Panc1 (cell line): ENCODE data around the gene GLIS1. TPM values are rescaled to one million over a fixed set of nuclear protein-coding genes. Genes with fewer than 3 reads are reported as not detected.

Experiments used
- ATAC-seq: fragments of 200-7000 bp; cut with Tn5 transposase; 2 replicates; pipeline ENCODE4 v1.9.1; 2020; ENCODE audit warnings: mild to moderate bottlenecking, moderate library complexity
- BruUV-seq: library from RNA; stranded (reverse); fragments of 400-500 nt; replicated peaks from 2 replicates; lab custom pipeline; 2021; lab: Mats Ljungman, UMichigan
- CTCF ChIA-PET: fragments of 300-600 bp; sonication (Branson Sonifier 250); formaldehyde crosslinking; loops from one replicate; lab custom pipeline; 2022; ENCODE audit warnings: antibody characterized with exemption; lab: Charles Lee
- POLR2A ChIA-PET: fragments of 300-600 bp; sonication (Branson Sonifier 250); formaldehyde crosslinking; loops from one replicate; lab custom pipeline; 2022; ENCODE audit warnings: antibody characterized with exemption; lab: Charles Lee
- DNase-seq: peaks from one replicate; pipeline ENCODE4 v3.0.0-alpha.2; 2010; ENCODE audit warnings: low read depth, low spot score
- H3K27ac ChIP-seq: 2 replicates; pipeline ENCODE4 v1.5.1; 2011; ENCODE audit warnings: mild to moderate bottlenecking, low read length, inconsistent platforms
- H3K27me3 ChIP-seq: fragments of 200-500 bp; sonication (Bioruptor generic); 2 replicates; pipeline ENCODE4 v1.6.0; 2014; ENCODE audit warnings: low read length, inconsistent platforms; ENCODE audit not compliant: control insufficient read depth, insufficient read depth
- H3K36me3 ChIP-seq: fragments of 200-500 bp; sonication (Bioruptor generic); 2 replicates; pipeline ENCODE4 v1.5.1; 2014; ENCODE audit warnings: inconsistent platforms, mild to moderate bottlenecking, low read length, moderate library complexity; ENCODE audit not compliant: control insufficient read depth, insufficient read depth
- H3K4me1 ChIP-seq: 2 replicates; pipeline ENCODE4 v1.5.1; 2011; ENCODE audit warnings: inconsistent platforms, mild to moderate bottlenecking, low read length, moderate library complexity; ENCODE audit not compliant: control insufficient read depth, insufficient read depth
- H3K4me3 ChIP-seq, 2 experiments: 2 replicates each; pipeline ENCODE4 v1.5.1; 2011 to 2012; ENCODE audit warnings: low read depth in 2 of 2, low read length in 2 of 2, mild to moderate bottlenecking in 2 of 2, inconsistent platforms in 1 of 2, moderate library complexity in 1 of 2
- H3K9me3 ChIP-seq: fragments of 200-500 bp; sonication (Bioruptor generic); 2 replicates; pipeline ENCODE4 v1.5.1; 2014; ENCODE audit warnings: low read depth, mild to moderate bottlenecking, inconsistent platforms, low read length, moderate library complexity; ENCODE audit not compliant: control insufficient read depth, insufficient read depth
- POLR2AphosphoS5 ChIP-seq: IDR thresholded peaks from 2 replicates; pipeline ENCODE4 v1.6.1; 2012; ENCODE audit warnings: mild to moderate bottlenecking, low read depth, low read length, moderate library complexity
- REST ChIP-seq, 2 experiments: IDR thresholded peaks; 2 replicates each; pipeline ENCODE4 v1.6.1; 2011 to 2012; ENCODE audit warnings: low read depth in 2 of 2, control low read depth in 1 of 2, low read length in 1 of 2, mild to moderate bottlenecking in 1 of 2, moderate library complexity in 1 of 2; ENCODE audit not compliant: insufficient read depth in 1 of 2
- SIN3A ChIP-seq: IDR thresholded peaks from 2 replicates; pipeline ENCODE4 v1.6.1; 2012; ENCODE audit warnings: low read depth, mild to moderate bottlenecking, low read length, moderate library complexity, borderline replicate concordance; ENCODE audit not compliant: insufficient read depth
- TCF7L2 ChIP-seq: IDR thresholded peaks from 2 replicates; pipeline ENCODE4 v1.6.1; 2011; ENCODE audit warnings: mild to moderate bottlenecking, low read depth, low read length, inconsistent platforms
- in situ Hi-C: cut with HindIII; loops from 2 replicates; pipeline ENCODE4 v1.10.0; 2016; ENCODE audit warnings: low sequenced_read_pairs, low pct_unique_long_range_greater_than_20kb
- intact Hi-C: fragments of 100-400 bp; cut with micrococcal nuclease; formaldehyde crosslinking; loops from one replicate; pipeline ENCODE4 v1.10.0; 2022; ENCODE audit not compliant: unreplicated experiment
- total RNA-seq: library from RNA; stranded (reverse); gene quantifications from one replicate; pipeline ENCODE4 v1.2.1, GENCODE V29; 2021; ENCODE audit not compliant: unreplicated experiment
- TF ChIP-seq, protein P1 (sequence below): fragments of 450-650 bp; IDR thresholded peaks from 2 replicates; pipeline ENCODE4 v1.5.1; 2017; ENCODE audit warnings: mild to moderate bottlenecking

Gene GLIS1
- total RNA-seq, 1 experiment from 2014 or later = 0.28 TPM

DNA sequence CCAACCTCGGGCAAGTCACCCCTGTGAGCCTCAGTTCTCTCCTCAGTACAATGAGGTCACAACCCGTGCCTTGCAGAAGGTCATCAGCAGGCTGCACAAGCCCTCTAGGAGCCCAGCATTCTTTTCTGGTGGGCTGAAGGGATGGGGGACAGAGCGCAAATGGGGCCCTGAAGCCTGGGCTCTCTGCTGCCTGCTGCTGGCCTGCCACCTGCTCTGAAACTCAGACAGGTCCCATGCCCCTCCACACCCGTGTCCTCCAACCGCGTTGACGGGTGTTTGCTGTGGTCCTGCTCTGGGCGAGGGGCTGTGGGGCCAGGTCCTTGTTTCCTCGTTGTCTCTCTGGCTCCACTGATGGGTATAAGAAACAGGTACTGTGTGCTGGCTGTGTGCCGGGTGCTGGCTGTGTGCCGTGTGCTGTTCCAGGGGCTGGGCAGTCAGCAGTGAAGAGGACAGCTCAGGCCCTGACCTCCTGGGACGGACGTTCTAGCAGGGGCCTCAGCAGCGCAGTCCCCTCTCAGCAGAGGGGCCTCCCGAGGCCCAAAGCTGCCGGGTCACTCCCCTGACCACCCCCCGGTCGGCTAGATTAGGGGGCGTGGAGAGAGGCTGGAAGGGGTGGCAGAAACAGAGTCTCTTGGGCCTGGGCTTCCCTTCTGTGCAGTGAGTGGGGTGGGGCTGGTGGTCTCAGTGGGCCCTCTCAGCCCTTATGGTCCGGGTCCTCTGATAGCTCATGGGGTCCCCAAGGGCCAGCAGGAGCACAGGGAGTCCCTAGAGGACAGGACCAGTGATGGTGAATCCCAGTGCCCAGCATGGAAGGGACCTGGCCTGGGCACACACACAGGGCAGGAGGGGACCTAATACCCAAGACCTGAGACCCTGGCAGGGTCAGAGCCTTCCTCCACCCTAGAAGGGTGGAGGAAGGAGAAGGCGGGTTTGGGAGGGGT, 237.6 kb downstream of the GLIS1 start:
- DNase-seq (no peak), ATAC-seq (peak; percentile 10; the same call in 1 of the 2 replicates)
- BruUV-seq = no TSS peak
- Histone ChIP-seq H3K36me3 (no peaks in the 10 kb centered on the region), H3K4me3 (no peak overlapping the region), H3K9me3 (no peaks in the 10 kb centered on the region), H3K27me3 (no peaks in the 10 kb centered on the region), H3K27ac (no peak overlapping the region), H3K4me1 (no peaks in the 10 kb centered on the region)
- in situ Hi-C loops (no loop called here), intact Hi-C loops (no loop called here)
- ChIA-PET POLR2A (no interaction called here), CTCF (no interaction called here)
- TF ChIP-seq SIN3A = no peak
- TF ChIP-seq REST (IDR thresholded peaks at IDR 0.05; ENCODE audit: insufficient read depth in 1 of 2, low read depth in 2 of 2, low read length in 1 of 2) = no peak
- TF ChIP-seq POLR2AphosphoS5 = no peak
- TF ChIP-seq, protein P1, sequence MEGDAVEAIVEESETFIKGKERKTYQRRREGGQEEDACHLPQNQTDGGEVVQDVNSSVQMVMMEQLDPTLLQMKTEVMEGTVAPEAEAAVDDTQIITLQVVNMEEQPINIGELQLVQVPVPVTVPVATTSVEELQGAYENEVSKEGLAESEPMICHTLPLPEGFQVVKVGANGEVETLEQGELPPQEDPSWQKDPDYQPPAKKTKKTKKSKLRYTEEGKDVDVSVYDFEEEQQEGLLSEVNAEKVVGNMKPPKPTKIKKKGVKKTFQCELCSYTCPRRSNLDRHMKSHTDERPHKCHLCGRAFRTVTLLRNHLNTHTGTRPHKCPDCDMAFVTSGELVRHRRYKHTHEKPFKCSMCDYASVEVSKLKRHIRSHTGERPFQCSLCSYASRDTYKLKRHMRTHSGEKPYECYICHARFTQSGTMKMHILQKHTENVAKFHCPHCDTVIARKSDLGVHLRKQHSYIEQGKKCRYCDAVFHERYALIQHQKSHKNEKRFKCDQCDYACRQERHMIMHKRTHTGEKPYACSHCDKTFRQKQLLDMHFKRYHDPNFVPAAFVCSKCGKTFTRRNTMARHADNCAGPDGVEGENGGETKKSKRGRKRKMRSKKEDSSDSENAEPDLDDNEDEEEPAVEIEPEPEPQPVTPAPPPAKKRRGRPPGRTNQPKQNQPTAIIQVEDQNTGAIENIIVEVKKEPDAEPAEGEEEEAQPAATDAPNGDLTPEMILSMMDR = no peak
- no peak for TF ChIP-seq TCF7L2

- Histone ChIP-seq H3K9me3 (no peaks in the 10 kb centered on the region), H3K27ac (no peak overlapping the region), H3K4me1 (no peaks in the 10 kb centered on the region), H3K36me3 (no peaks in the 10 kb centered on the region), H3K27me3 (no peaks in the 10 kb centered on the region), H3K4me3 (no peak overlapping the region)
- no peak for ATAC-seq
- POLR2A ChIA-PET = no interaction called here
- no TSS peak for BruUV-seq
- in situ Hi-C loops (no loop called here), intact Hi-C loops (no loop called here)
- TF ChIP-seq SIN3A = no peak
- no peak for DNase-seq
- CTCF ChIA-PET = no interaction called here
Measured at GRCh38 chr1:53500204-53501064, 238.5 kb downstream of the GLIS1 start.
